ENCODE data around the gene RBFOX2. TPM values are rescaled to one million over a fixed set of nuclear protein-coding genes. Genes with fewer than 3 reads are reported as not detected.

RBFOX2 gene
- total RNA-seq, 1 donor from 2014 or later, result 126 TPM

DNA sequence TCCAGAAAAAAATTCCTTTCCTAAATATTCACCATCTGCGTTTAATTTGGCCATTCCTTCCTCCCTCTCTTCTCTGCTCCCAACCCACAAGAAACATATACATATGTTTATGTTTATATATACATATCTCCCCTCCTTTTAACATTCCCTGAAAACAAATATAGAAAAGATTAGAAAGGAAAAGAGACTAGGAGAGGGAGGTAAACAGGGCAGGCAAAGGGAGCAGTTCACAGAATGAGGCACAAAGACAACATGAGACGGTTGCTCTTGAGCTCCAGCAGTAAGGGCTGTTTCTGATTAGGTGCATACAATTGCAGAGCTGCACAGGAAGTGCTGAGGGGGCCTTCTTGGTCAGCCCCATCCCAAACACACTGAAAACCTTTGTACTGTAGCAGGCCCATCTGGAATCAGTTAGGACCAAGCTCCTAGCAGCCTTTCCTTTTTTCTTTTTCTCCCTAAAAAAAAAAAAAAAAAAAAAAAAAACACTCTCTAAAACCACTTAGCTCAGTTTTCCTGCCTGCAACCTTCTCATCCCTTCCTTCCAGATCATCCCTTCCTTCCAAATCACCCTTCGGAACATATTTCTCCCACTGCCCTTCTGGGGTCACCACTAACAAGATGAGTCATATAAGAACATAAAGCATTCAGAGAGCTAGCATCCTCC is 57.0 kb downstream of the RBFOX2 start:
- no peaks in the 10 kb centered on the region for H3K27me3 Mint-ChIP-seq (ENCODE audit: low read depth)
- H3K4me3 Mint-ChIP-seq, result peak overlapping the region; percentile 52
- peaks cover 78% of the 10 kb centered on the region for H3K4me1 Mint-ChIP-seq
- peak overlapping the region; percentile 91 for H3K27ac Mint-ChIP-seq (ENCODE audit: unreplicated experiment)
- no peak for DNase-seq (ENCODE audit: low read depth, low spot score)
- no peaks in the 10 kb centered on the region for H3K9me3 Mint-ChIP-seq
- H3K36me3 Mint-ChIP-seq (ENCODE audit: low read depth), result no peaks in the 10 kb centered on the region
- TF ChIP-seq, protein P1, sequence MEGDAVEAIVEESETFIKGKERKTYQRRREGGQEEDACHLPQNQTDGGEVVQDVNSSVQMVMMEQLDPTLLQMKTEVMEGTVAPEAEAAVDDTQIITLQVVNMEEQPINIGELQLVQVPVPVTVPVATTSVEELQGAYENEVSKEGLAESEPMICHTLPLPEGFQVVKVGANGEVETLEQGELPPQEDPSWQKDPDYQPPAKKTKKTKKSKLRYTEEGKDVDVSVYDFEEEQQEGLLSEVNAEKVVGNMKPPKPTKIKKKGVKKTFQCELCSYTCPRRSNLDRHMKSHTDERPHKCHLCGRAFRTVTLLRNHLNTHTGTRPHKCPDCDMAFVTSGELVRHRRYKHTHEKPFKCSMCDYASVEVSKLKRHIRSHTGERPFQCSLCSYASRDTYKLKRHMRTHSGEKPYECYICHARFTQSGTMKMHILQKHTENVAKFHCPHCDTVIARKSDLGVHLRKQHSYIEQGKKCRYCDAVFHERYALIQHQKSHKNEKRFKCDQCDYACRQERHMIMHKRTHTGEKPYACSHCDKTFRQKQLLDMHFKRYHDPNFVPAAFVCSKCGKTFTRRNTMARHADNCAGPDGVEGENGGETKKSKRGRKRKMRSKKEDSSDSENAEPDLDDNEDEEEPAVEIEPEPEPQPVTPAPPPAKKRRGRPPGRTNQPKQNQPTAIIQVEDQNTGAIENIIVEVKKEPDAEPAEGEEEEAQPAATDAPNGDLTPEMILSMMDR (conservative IDR thresholded peaks at IDR 0.05), result no peak

- H3K27ac Mint-ChIP-seq (ENCODE audit: unreplicated experiment), result peak overlapping the region; percentile 91
- H3K27me3 Mint-ChIP-seq (ENCODE audit: low read depth), result no peaks in the 10 kb centered on the region
- H3K4me3 Mint-ChIP-seq, result peak overlapping the region; percentile 52
- H3K9me3 Mint-ChIP-seq, result no peaks in the 10 kb centered on the region
- peaks cover 77% of the 10 kb centered on the region for H3K4me1 Mint-ChIP-seq
- TF ChIP-seq, protein P1 (conservative IDR thresholded peaks at IDR 0.05), result no peak
- no peak for DNase-seq (ENCODE audit: low read depth, low spot score)
- no peaks in the 10 kb centered on the region for H3K36me3 Mint-ChIP-seq (ENCODE audit: low read depth)
Observed at GRCh38 chr22:35970616-35971455, 57.8 kb downstream of the RBFOX2 start.

DNA sequence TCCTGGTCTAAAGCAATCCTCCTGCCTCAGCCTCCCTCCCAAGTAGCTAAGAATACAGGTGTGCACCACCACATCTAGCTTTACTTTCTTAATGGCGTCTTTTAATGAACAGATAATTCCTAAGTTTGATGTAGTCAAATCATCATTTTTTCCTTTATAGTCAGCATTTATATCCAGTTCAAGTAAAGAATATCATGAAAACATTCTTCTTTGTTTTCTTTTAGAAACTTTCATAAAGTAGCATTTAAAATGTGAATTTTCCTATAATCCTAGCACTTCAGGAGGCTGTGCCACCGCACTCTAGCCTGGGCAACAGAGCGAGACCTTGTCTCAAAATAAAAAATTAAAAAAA is 61.6 kb downstream of the RBFOX2 start:
- peaks cover 72% of the 10 kb centered on the region for H3K4me1 Mint-ChIP-seq
- H3K9me3 Mint-ChIP-seq, result no peaks in the 10 kb centered on the region
- no peaks in the 10 kb centered on the region for H3K36me3 Mint-ChIP-seq (ENCODE audit: low read depth)
- no peak for DNase-seq (ENCODE audit: low read depth, low spot score)
- no peaks in the 10 kb centered on the region for H3K27me3 Mint-ChIP-seq (ENCODE audit: low read depth)
- H3K27ac Mint-ChIP-seq (ENCODE audit: unreplicated experiment), result no peak overlapping the region
- H3K4me3 Mint-ChIP-seq, result no peak overlapping the region
- TF ChIP-seq, protein P1 (conservative IDR thresholded peaks at IDR 0.05), result no peak

GRCh38 chr22:35966314-35967045 is 62.1 kb downstream of the RBFOX2 start:
- Mint-ChIP-seq H3K27me3 (ENCODE audit: low read depth) (no peaks in the 10 kb centered on the region), H3K27ac (ENCODE audit: unreplicated experiment) (no peak overlapping the region), H3K4me3 (no peak overlapping the region), H3K4me1 (peaks cover 72% of the 10 kb centered on the region), H3K36me3 (ENCODE audit: low read depth) (no peaks in the 10 kb centered on the region), H3K9me3 (no peaks in the 10 kb centered on the region)
- no peak for DNase-seq (ENCODE audit: low read depth, low spot score)
- TF ChIP-seq, protein P1 (conservative IDR thresholded peaks at IDR 0.05), result no peak

- H3K36me3 Mint-ChIP-seq (ENCODE audit: low read depth), result no peaks in the 10 kb centered on the region
- H3K27me3 Mint-ChIP-seq (ENCODE audit: low read depth), result no peaks in the 10 kb centered on the region
- no peaks in the 10 kb centered on the region for H3K9me3 Mint-ChIP-seq
- H3K4me1 Mint-ChIP-seq, result peaks cover 50% of the 10 kb centered on the region
- H3K4me3 Mint-ChIP-seq, result peak overlapping the region; percentile 6
- TF ChIP-seq, protein P1 (conservative IDR thresholded peaks at IDR 0.05), result no peak
- no peak for DNase-seq (ENCODE audit: low read depth, low spot score)
- no peak overlapping the region for H3K27ac Mint-ChIP-seq (ENCODE audit: unreplicated experiment)
Observed at GRCh38 chr22:35963237-35963810, 65.3 kb downstream of the RBFOX2 start.

Measured in neural crest cell (in vitro differentiated cells).